Left lung (tissue), 10 donors: Measurements from ENCODE around the gene SLC16A10. TPM values are rescaled to one million over a fixed set of nuclear protein-coding genes. Genes with fewer than 3 reads are reported as not detected.

Source experiments
- ATAC-seq: fragments of 200-7000 bp; cut with Tn5 transposase; one replicate; pipeline ENCODE4 v1.9.1; 2020; ENCODE audit warnings: moderate library complexity
- DNase-seq, 4 donors: peaks; one replicate each; pipeline ENCODE4 v3.0.0-alpha.2; 2013 to 2020
- H3K27ac ChIP-seq, 2 donors: fragments of 200-600 bp; sonication (generic) in 1 of 2; one replicate each; pipeline versions ENCODE4 v1.5.0 to v1.8.0; 2020 to 2021
- H3K27me3 ChIP-seq, 2 donors: fragments of 200-600 bp; sonication (generic) in 1 of 2; one replicate each; pipeline versions ENCODE4 v1.5.0 to v1.8.0; 2020 to 2021
- H3K36me3 ChIP-seq, 2 donors: fragments of 200-600 bp; sonication (generic) in 1 of 2; one replicate each; pipeline versions ENCODE4 v1.5.0 to v1.8.0; 2020 to 2021
- H3K4me1 ChIP-seq, 2 donors: fragments of 200-600 bp; one replicate each; pipeline ENCODE4 v1.8.0; 2021
- H3K4me3 ChIP-seq, 2 donors: fragments of 200-600 bp; sonication (generic) in 1 of 2; one replicate each; pipeline versions ENCODE4 v1.5.0 to v1.8.0; 2020 to 2021; ENCODE audit warnings: mild to moderate bottlenecking in 1 of 2
- H3K9me3 ChIP-seq, 2 donors: fragments of 200-600 bp; sonication (generic) in 1 of 2; one replicate each; pipeline versions ENCODE4 v1.5.0 to v1.8.0; 2020 to 2021
- intact Hi-C, 2 donors: fragments of 100-400 bp; cut with DNase I; formaldehyde crosslinking; loops; one replicate each; pipeline versions ENCODE4 v1.11.2 to v1.14.2; 2022
- polyA plus RNA-seq, 6 donors: library from polyadenylated mRNA; unstranded; fragments of 120-200 nt; gene quantifications; one replicate each; pipeline ENCODE4 v1.2.1, GENCODE V29; 2013; ENCODE audit not compliant: insufficient read length in 6 of 6
- total RNA-seq, 2 donors: library from RNA; stranded (reverse); fragmentation: NEBNext Ultra II Directional; extraction: Animal tissue kit (Norgen Biotek cat#: 25700); gene quantifications; one replicate each; pipeline ENCODE4 v1.2.1, GENCODE V29; 2021
- TF ChIP-seq, protein P1 (sequence below), 2 donors: fragments of 200-600 bp; sonication (generic) in 1 of 2; IDR thresholded peaks; one replicate each; pipeline versions ENCODE4 v1.5.0 to v1.8.0; 2021; ENCODE audit warnings: antibody characterized with exemption in 2 of 2
- donor health status: DM: no; HTN: yes; CAD: no.
- donor health status: DM: no; HTN: no; CAD: no.

SLC16A10 gene
- total and polyA plus RNA-seq, 8 donors, result 5.9 to 9.7 (median 8.0) TPM

DNA sequence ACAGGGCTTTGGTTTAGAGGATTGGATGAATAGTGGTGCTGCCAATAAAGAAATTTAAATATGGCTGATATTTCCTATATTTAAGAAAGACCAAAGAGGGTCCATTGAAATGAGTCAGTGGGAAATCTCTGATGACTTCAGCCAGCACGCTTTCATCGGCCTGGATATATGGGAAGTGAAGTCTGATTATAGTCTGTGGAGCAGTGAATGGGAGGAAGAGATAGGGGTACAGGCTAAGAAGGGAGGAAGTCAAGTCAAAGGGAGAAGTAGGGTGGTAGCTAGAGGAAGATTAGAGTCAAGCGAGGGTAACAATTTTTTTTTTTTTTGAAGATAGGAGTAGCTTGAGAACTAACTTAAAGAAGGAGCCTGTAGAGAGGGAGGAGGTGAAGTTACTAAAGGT lies 22.7 kb downstream of the SLC16A10 start:
- DNase-seq (no peak), ATAC-seq (no peak)
- intact Hi-C loops, result no loop called here
- Histone ChIP-seq H3K9me3 (peaks cover 0 to 7% of the 10 kb centered on the region in 2 donors), H3K27me3 (no peaks in the 10 kb centered on the region), H3K4me3 (no peak overlapping the region), H3K4me1 (peaks cover 3 to 21% of the 10 kb centered on the region in 2 donors), H3K27ac (no peak overlapping the region), H3K36me3 (no peaks in the 10 kb centered on the region)
- TF ChIP-seq, protein P1, sequence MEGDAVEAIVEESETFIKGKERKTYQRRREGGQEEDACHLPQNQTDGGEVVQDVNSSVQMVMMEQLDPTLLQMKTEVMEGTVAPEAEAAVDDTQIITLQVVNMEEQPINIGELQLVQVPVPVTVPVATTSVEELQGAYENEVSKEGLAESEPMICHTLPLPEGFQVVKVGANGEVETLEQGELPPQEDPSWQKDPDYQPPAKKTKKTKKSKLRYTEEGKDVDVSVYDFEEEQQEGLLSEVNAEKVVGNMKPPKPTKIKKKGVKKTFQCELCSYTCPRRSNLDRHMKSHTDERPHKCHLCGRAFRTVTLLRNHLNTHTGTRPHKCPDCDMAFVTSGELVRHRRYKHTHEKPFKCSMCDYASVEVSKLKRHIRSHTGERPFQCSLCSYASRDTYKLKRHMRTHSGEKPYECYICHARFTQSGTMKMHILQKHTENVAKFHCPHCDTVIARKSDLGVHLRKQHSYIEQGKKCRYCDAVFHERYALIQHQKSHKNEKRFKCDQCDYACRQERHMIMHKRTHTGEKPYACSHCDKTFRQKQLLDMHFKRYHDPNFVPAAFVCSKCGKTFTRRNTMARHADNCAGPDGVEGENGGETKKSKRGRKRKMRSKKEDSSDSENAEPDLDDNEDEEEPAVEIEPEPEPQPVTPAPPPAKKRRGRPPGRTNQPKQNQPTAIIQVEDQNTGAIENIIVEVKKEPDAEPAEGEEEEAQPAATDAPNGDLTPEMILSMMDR (IDR thresholded peaks at IDR 0.05), result no peak

DNA sequence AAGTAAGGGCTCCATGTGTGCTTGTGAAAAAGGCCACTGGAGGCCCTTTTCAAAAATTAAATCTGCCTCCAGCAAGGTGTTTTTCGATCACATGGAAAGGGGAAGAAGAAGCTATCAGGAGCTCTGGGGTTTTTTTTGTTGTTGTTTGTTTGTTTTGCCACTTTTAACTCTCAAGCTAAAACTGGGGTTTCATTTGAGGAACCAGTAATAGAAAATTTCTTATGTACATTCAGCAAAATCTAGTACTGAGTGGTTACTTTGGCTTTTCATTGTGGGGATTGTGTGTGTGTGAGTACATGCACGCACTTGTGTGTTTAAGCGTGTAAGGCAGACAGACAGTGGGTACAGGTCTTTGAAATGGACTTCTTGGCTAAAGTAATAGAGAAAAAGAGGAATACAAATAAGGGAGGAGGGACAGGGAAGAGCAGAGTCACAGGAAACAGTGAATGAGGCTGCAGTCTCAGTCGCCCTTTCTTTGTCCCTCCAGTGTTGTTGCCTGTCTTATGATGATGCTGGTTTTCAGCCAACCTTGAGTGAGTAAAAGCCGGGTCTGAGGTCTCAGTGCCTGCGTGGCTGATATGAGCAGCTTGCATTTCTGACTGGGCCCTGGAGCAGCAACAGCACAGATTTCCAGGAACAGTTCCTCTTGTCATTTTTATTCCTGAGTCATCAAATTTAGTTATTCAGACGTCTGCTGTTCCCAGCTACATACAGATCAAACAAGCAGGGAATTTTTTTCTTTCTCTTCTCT lies 26.2 kb downstream of the SLC16A10 start:
- peak overlapping the region; percentile 76 to 79 for H3K27ac ChIP-seq
- H3K9me3 ChIP-seq, result no peaks in the 10 kb centered on the region
- peak in 2 of 4 donors; percentile 60 to 71 for DNase-seq
- TF ChIP-seq, protein P1 (IDR thresholded peaks at IDR 0.05), result no peak
- intact Hi-C loops, result no loop called here
- peaks cover 3 to 16% of the 10 kb centered on the region in 2 donors for H3K4me1 ChIP-seq
- no peaks in the 10 kb centered on the region for H3K36me3 ChIP-seq
- ATAC-seq, result peak; percentile 85
- no peaks in the 10 kb centered on the region for H3K27me3 ChIP-seq
- no peak overlapping the region for H3K4me3 ChIP-seq

DNA sequence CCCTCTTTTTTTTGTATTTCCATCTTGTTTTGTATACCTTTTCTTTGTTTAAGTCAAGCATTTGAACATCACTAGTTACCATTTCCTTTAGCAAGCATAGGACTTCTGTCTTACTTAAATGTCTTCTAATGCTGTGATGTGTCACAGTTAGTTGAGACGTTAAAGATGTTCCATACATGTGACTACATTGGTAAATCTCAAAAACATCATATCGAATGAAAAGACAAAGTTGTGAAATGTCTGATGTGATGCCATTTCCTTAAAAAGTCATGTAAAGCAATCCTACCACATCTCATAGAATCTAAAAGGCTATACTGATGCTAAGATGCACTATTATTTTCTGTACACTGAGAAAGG lies 26.8 kb downstream of the SLC16A10 start:
- Histone ChIP-seq H3K27ac (peak overlapping the region; percentile 76 to 79), H3K4me1 (peaks cover 3 to 16% of the 10 kb centered on the region in 2 donors), H3K9me3 (no peaks in the 10 kb centered on the region), H3K36me3 (no peaks in the 10 kb centered on the region), H3K27me3 (no peaks in the 10 kb centered on the region), H3K4me3 (no peak overlapping the region)
- TF ChIP-seq, protein P1 (IDR thresholded peaks at IDR 0.05), result no peak
- DNase-seq (no peak), ATAC-seq (peak; percentile 49)
- intact Hi-C loops, result no loop called here

DNA sequence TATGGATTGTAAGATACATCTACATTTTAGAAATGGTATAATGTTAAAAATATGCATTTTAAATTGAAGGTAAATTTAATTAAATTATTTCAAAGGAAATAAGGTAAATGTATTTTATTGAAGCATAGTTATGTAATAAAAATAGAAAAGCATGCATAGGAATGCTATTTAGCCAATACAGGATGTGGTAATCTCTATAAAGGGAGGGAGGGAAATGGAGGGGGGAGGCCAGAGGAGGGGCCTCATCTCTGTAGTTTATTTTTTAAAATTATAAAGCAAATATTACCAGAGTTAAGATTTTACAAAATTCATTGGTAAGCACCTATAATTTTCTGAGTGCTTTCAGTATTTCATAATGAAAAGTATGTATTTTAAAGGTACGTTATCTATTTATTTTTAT lies 27.2 kb downstream of the SLC16A10 start:
- peak overlapping the region; percentile 76 to 79 for H3K27ac ChIP-seq
- H3K4me3 ChIP-seq, result no peak overlapping the region
- TF ChIP-seq, protein P1 (IDR thresholded peaks at IDR 0.05), result no peak
- intact Hi-C loops, result no loop called here
- no peaks in the 10 kb centered on the region for H3K27me3 ChIP-seq
- H3K4me1 ChIP-seq, result peaks cover 3 to 16% of the 10 kb centered on the region in 2 donors
- DNase-seq (no peak), ATAC-seq (peak; percentile 23)
- H3K36me3 ChIP-seq, result no peaks in the 10 kb centered on the region
- H3K9me3 ChIP-seq, result peaks cover 0 to under 1% of the 10 kb centered on the region in 2 donors

DNA sequence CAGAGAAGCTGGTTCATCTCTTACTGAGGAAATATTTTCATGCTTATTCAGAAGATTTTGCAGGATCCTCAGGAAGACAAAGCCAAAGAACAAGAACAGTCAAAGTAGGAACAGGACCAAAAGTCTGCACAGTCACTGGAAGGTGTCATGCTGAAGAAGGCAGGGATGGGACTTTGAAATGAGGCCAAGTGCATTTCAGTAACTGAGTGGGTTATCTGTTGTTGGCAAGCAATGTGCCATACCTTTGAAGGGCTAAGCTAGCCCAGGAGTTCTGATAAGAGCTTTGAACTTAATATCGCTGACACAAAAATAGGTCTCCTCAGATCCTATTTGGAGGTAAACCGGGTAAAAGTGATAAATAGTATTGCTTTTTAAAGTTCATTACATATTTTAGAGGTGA lies 31.5 kb downstream of the SLC16A10 start:
- Histone ChIP-seq H3K4me1 (peaks cover 3 to 11% of the 10 kb centered on the region in 2 donors), H3K36me3 (no peaks in the 10 kb centered on the region), H3K9me3 (peaks cover 0 to 2% of the 10 kb centered on the region in 2 donors), H3K4me3 (no peak overlapping the region), H3K27ac (no peak overlapping the region), H3K27me3 (no peaks in the 10 kb centered on the region)
- ATAC-seq (no peak), DNase-seq (no peak)
- intact Hi-C loops, result no loop called here
- TF ChIP-seq, protein P1 (IDR thresholded peaks at IDR 0.05), result no peak
